WI38 (cell line): ENCODE results near the gene AFP.

Experiments used
- H3K4me3 ChIP-seq: 2 replicates; pipeline ENCODE4 v1.5.1; 2011; ENCODE audit warnings: low read depth, mild to moderate bottlenecking, control low read depth, low read length
- TF ChIP-seq, protein P1 (sequence below): IDR thresholded peaks from 2 replicates; pipeline ENCODE4 v1.5.1; 2012; ENCODE audit warnings: low read depth, mild to moderate bottlenecking, control low read depth, low read length

AFP gene

DNA sequence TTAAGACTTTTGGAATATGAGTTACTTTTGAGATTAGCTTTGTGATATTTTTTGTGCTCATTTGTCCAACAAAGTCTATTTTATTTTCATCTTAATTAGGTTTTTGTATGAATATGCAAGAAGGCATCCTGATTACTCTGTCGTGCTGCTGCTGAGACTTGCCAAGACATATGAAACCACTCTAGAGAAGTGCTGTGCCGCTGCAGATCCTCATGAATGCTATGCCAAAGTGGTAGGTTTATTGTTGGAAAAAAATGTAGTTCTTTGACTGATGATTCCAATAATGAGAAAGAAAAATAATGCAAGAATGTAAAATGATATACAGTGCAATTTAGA, 21.1 kb upstream of the AFP start:
- TF ChIP-seq, protein P1, sequence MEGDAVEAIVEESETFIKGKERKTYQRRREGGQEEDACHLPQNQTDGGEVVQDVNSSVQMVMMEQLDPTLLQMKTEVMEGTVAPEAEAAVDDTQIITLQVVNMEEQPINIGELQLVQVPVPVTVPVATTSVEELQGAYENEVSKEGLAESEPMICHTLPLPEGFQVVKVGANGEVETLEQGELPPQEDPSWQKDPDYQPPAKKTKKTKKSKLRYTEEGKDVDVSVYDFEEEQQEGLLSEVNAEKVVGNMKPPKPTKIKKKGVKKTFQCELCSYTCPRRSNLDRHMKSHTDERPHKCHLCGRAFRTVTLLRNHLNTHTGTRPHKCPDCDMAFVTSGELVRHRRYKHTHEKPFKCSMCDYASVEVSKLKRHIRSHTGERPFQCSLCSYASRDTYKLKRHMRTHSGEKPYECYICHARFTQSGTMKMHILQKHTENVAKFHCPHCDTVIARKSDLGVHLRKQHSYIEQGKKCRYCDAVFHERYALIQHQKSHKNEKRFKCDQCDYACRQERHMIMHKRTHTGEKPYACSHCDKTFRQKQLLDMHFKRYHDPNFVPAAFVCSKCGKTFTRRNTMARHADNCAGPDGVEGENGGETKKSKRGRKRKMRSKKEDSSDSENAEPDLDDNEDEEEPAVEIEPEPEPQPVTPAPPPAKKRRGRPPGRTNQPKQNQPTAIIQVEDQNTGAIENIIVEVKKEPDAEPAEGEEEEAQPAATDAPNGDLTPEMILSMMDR, result no peak

DNA sequence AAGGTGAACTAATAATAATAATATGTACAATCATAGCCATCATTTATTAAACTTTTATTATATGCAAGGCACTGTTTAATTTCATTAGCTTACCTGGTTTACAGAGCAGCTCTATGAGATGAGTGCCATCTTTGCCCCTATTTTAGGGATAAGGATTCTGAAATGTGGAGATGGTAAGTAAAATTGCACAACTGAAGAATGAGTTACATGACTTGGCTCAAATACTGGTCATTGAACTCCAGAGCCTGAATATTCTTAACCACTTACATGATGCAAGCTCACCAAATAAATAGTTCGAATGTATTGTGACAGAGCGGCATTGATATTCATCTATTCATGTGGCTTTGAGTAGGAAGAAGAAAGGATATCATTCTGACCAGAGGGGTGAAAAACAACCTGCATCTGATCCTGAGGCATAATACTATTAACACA, 20.2 kb upstream of the AFP start:
- no peak overlapping the region for H3K4me3 ChIP-seq

More for the DNA sequence above, 21.1 kb upstream of the AFP start:
- no peak overlapping the region for H3K4me3 ChIP-seq

DNA sequence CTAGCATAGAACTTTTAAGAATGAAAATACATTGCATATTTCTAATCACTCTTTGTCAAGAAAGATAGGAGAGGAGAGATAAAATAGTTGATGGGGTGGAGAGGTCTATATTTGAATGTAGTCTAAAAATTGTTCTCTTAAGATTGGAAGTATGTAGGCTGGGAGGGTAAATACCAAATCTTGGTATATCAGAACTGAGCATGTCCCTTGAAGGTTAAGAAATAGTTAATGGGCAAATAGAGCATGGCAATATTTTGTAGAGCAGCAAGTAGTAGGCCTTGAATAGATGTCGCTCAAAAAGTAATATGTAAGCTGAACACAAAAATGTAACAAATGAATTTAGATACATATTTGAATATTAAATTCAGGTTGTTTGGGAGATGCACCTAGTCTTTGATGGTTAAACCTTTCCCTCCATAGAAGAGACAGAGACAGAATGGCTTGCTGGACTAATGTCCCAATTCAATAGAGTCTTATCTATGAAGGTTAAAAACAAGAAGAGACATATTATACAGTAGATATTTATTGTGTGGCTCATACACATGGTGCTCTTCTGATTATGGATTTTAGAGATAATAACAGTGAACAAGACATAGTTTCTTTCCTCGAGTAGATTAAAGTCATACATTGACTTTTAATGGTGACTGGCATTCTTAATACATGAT, 19.5 kb upstream of the AFP start:
- no peak overlapping the region for H3K4me3 ChIP-seq
- TF ChIP-seq, protein P1, result no peak

More for the DNA sequence above, 20.2 kb upstream of the AFP start:
- TF ChIP-seq, protein P1, result no peak

DNA sequence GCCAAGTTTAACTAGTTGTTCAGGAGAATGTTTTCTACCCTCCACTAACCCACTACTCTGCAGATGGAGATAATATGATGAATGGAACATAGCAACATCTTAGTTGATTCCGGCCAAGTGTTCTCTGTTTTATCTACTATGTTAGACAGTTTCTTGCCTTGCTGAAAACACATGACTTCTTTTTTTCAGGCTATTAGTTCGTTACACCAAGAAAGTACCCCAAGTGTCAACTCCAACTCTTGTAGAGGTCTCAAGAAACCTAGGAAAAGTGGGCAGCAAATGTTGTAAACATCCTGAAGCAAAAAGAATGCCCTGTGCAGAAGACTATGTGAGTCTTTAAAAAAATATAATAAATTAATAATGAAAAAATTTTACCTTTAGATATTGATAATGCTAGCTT, 18.7 kb upstream of the AFP start:
- H3K4me3 ChIP-seq, result no peak overlapping the region
- TF ChIP-seq, protein P1, result no peak

DNA sequence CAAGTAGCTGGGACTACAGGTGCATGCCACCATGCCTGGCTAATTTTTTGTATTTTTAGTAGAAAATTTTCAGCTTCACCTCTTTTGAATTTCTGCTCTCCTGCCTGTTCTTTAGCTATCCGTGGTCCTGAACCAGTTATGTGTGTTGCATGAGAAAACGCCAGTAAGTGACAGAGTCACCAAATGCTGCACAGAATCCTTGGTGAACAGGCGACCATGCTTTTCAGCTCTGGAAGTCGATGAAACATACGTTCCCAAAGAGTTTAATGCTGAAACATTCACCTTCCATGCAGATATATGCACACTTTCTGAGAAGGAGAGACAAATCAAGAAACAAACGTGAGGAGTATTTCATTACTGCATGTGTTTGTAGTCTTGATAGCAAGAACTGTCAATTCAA, 18.0 kb upstream of the AFP start:
- H3K4me3 ChIP-seq, result no peak overlapping the region
- TF ChIP-seq, protein P1, result no peak

DNA sequence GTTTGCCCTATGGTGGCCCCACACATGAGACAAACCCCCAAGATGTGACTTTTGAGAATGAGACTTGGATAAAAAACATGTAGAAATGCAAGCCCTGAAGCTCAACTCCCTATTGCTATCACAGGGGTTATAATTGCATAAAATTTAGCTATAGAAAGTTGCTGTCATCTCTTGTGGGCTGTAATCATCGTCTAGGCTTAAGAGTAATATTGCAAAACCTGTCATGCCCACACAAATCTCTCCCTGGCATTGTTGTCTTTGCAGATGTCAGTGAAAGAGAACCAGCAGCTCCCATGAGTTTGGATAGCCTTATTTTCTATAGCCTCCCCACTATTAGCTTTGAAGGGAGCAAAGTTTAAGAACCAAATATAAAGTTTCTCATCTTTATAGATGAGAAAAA, 17.3 kb upstream of the AFP start:
- no peak overlapping the region for H3K4me3 ChIP-seq
- TF ChIP-seq, protein P1, result no peak

DNA sequence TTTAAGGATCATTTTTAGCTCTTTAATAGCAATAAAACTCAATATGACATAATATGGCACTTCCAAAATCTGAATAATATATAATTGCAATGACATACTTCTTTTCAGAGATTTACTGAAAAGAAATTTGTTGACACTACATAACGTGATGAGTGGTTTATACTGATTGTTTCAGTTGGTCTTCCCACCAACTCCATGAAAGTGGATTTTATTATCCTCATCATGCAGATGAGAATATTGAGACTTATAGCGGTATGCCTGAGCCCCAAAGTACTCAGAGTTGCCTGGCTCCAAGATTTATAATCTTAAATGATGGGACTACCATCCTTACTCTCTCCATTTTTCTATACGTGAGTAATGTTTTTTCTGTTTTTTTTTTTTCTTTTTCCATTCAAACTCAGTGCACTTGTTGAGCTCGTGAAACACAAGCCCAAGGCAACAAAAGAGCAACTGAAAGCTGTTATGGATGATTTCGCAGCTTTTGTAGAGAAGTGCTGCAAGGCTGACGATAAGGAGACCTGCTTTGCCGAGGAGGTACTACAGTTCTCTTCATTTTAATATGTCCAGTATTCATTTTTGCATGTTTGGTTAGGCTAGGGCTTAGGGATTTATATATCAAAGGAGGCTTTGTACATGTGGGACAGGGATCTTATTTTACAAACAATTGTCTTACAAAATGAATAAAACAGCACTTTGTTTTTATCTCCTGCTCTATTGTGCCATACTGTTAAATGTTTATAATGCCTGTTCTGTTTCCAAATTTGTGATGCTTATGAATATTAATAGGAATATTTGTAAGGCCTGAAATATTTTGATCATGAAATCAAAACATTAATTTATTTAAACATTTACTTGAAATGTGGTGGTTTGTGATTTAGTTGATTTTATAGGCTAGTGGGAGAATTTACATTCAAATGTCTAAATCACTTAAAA, 16.6 kb upstream of the AFP start:
- no peak overlapping the region for H3K4me3 ChIP-seq
- TF ChIP-seq, protein P1, result no peak
